Endothelial cell of umbilical vein (primary cell): ENCODE measurements around the gene LRRC27. TPM values are rescaled to one million over a fixed set of nuclear protein-coding genes. Genes with fewer than 3 reads are reported as not detected.
A peak's percentile ranks its signal among the peaks of the same experiment; 100 is the strongest.

ENCODE experiments used
- BruUV-seq: library from RNA; stranded (reverse); fragments of 400-500 nt; replicated peaks from 2 replicates; lab custom pipeline; 2021; lab: Mats Ljungman, UMichigan
- CTCF ChIA-PET: fragments of 300-600, 350-600 bp; sonication (Branson Sonifier 250); formaldehyde crosslinking; loops from one replicate; lab custom pipeline; 2021; ENCODE audit warnings: antibody characterized with exemption, inconsistent platforms; lab: Charles Lee
- POLR2A ChIA-PET: fragments of 300-600, 350-600 bp; sonication (Branson Sonifier 250); formaldehyde crosslinking; loops from one replicate; lab custom pipeline; 2021; ENCODE audit warnings: antibody characterized with exemption, inconsistent platforms; lab: Charles Lee
- DNase-seq: peaks from one replicate; pipeline ENCODE4 v3.0.0-alpha.2; 2011; ENCODE audit warnings: low read depth, low spot score
- FAIRE-seq: peaks from 2 replicates; lab custom pipeline; 2011; peaks lifted over from hg19 to GRCh38; lab: Jason Lieb, UNC
- H2AFZ ChIP-seq: 2 replicates; pipeline ENCODE4 v1.6.0; 2012; ENCODE audit warnings: low read depth, low read length, control low read depth, inconsistent platforms
- H3K27ac ChIP-seq: 2 replicates; pipeline ENCODE4 v1.5.1; 2011; ENCODE audit warnings: low read depth, mild to moderate bottlenecking, control low read depth, low read length, moderate library complexity; ENCODE audit not compliant: insufficient read depth
- H3K27me3 ChIP-seq, 2 experiments: 2 replicates each; pipeline versions ENCODE4 v1.6.0 to v1.6.1; 2011; ENCODE audit warnings: low read length in 2 of 2, mixed read lengths in 1 of 2; ENCODE audit not compliant: control insufficient read depth in 2 of 2, insufficient read depth in 2 of 2
- H3K36me3 ChIP-seq, 2 experiments: 2 replicates in 1 of 2; 3 replicates in 1 of 2; pipeline ENCODE4 v1.5.1; 2011; ENCODE audit warnings: low read length in 2 of 2, mild to moderate bottlenecking in 1 of 2, moderate library complexity in 1 of 2; ENCODE audit not compliant: control insufficient read depth in 2 of 2, insufficient read depth in 2 of 2; ENCODE audit errors: extremely low read depth in 1 of 2
- H3K4me1 ChIP-seq: 3 replicates; pipeline ENCODE4 v1.5.1; 2011; ENCODE audit warnings: mild to moderate bottlenecking, low read length; ENCODE audit not compliant: control insufficient read depth, insufficient read depth; ENCODE audit errors: extremely low read depth
- H3K4me2 ChIP-seq: 2 replicates; pipeline ENCODE4 v1.6.1; 2011; ENCODE audit warnings: low read length, control low read depth, mixed read lengths; ENCODE audit not compliant: insufficient read depth
- H3K4me3 ChIP-seq, 3 experiments: fragments of 200-600 bp in 1 of 3; sonication (generic), shearing (Covaris generic) in 1 of 3; replicated peaks in 1 of 3; 2 replicates each; pipeline ENCODE4 v1.5.1; 2011 to 2016; ENCODE audit warnings: control low read depth in 3 of 3, low read length in 3 of 3, mild to moderate bottlenecking in 2 of 3, inconsistent platforms in 1 of 3, low read depth in 1 of 3, moderate library complexity in 1 of 3; ENCODE audit not compliant: insufficient read depth in 1 of 3
- H3K79me2 ChIP-seq: 2 replicates; pipeline ENCODE4 v1.6.0; 2012; ENCODE audit warnings: low read length, inconsistent platforms; ENCODE audit not compliant: control insufficient read depth, insufficient read depth
- H3K9ac ChIP-seq: replicated peaks from 2 replicates; pipeline ENCODE3; 2011; ENCODE audit warnings: low read length, control low read depth; ENCODE audit not compliant: insufficient read depth; ENCODE audit errors: extremely low read depth
- H3K9me1 ChIP-seq: replicated peaks from 3 replicates; pipeline ENCODE4 v1.6.0; 2011; ENCODE audit warnings: mild to moderate bottlenecking, low read length; ENCODE audit not compliant: control insufficient read depth, insufficient read depth; ENCODE audit errors: extremely low read depth
- H3K9me3 ChIP-seq: replicated peaks from 2 replicates; pipeline ENCODE4 v1.5.1; 2012; ENCODE audit warnings: low read length, inconsistent platforms; ENCODE audit not compliant: control insufficient read depth, insufficient read depth
- H4K20me1 ChIP-seq: replicated peaks from 2 replicates; pipeline ENCODE3; 2011; ENCODE audit warnings: mild to moderate bottlenecking, low read length; ENCODE audit not compliant: control insufficient read depth, insufficient read depth; ENCODE audit errors: extremely low read depth
- CTCF ChIP-seq, 2 donors: IDR thresholded peaks; 1 replicate in 1 of 2; 2 replicates in 1 of 2; pipeline ENCODE4 v1.5.1; 2011; ENCODE audit warnings: low read length in 2 of 2, mild to moderate bottlenecking in 2 of 2, moderate library complexity in 2 of 2, control low read depth in 1 of 2, inconsistent platforms in 1 of 2, low read depth in 1 of 2; ENCODE audit not compliant: insufficient read depth in 1 of 2; ENCODE audit errors: extremely low read depth in 1 of 2
- EZH2 ChIP-seq: IDR thresholded peaks from 2 replicates; pipeline ENCODE4 v1.6.1; 2012; ENCODE audit warnings: borderline replicate concordance, low read depth, mild to moderate bottlenecking, moderate library complexity, low read length, inconsistent platforms; ENCODE audit not compliant: severe bottlenecking
- FOS ChIP-seq: IDR thresholded peaks from 2 replicates; pipeline ENCODE4 v1.6.1; 2011; ENCODE audit warnings: mild to moderate bottlenecking, low read length, moderate library complexity, borderline replicate concordance; ENCODE audit not compliant: insufficient read depth
- GATA2 ChIP-seq: IDR thresholded peaks from 2 replicates; pipeline ENCODE4 v1.7.0; 2011; ENCODE audit warnings: low read depth, mild to moderate bottlenecking, moderate library complexity, mixed read lengths, low read length; ENCODE audit not compliant: insufficient read length, insufficient read depth
- JUN ChIP-seq: IDR thresholded peaks from 2 replicates; pipeline ENCODE4 v1.6.1; 2011; ENCODE audit warnings: borderline replicate concordance, low read depth; ENCODE audit not compliant: insufficient read length, insufficient read depth
- MAX ChIP-seq: IDR thresholded peaks from 2 replicates; pipeline ENCODE4 v1.6.1; 2011; ENCODE audit not compliant: insufficient read depth, insufficient read length
- MYC ChIP-seq: IDR thresholded peaks from one replicate; pipeline ENCODE4 v1.6.1; 2011; ENCODE audit warnings: mild to moderate bottlenecking, low read depth, low read length
- POLR2A ChIP-seq: IDR thresholded peaks from 2 replicates; pipeline ENCODE4 v1.6.1; 2012; ENCODE audit warnings: low read depth, mild to moderate bottlenecking, control low read depth, low read length
- POLR2AphosphoS5 ChIP-seq: IDR thresholded peaks from 2 replicates; pipeline ENCODE4 v1.6.1; 2012; ENCODE audit warnings: low read depth, mild to moderate bottlenecking, control low read depth, low read length, moderate library complexity; ENCODE audit not compliant: insufficient read depth
- dilution Hi-C: fragments of 300-500 bp; cut with MboI; formaldehyde crosslinking; loops from one replicate; pipeline ENCODE4 v1.15.0; 2019; ENCODE audit warnings: low sequenced_read_pairs; ENCODE audit not compliant: extremely low pct_ligation_motif_present
- intact Hi-C: fragments of 100-400 bp; cut with micrococcal nuclease; formaldehyde crosslinking; loops from one replicate; pipeline ENCODE4 v1.10.0; 2022
- polyA plus RNA-seq, 4 experiments: library from polyadenylated mRNA; depleted of rRNA in 3 of 4; stranded (reverse) in 3 of 4; unstranded in 1 of 4; fragments of >200 nt; gene quantifications; 2 replicates each; pipeline versions ENCODE4 v1.2.1 to v1.2.3, GENCODE V29; 2011 to 2012; ENCODE audit warnings: missing spikeins in 1 of 4
- total RNA-seq: library from RNA; stranded (reverse); gene quantifications from 2 replicates; pipeline ENCODE4 v1.2.3, GENCODE V29; 2021

The LRRC27 gene
- total and polyA plus RNA-seq, 2 donors (not counting 3 experiments of a cell fraction or from before 2014, with no cell fraction given): 8.3 to 13.6 TPM

- no TSS peak for BruUV-seq
- H3K4me2 ChIP-seq: no peak overlapping the region
- POLR2A ChIA-PET: no interaction called here
- CTCF ChIA-PET: no interaction called here
- H3K9ac ChIP-seq: no peak overlapping the region
- H2AFZ ChIP-seq: no peak overlapping the region
- intact Hi-C loops (no loop called here), dilution Hi-C loops (no loop called here)
- no peaks in the 10 kb centered on the region for H3K36me3 ChIP-seq
- H3K27ac ChIP-seq: no peak overlapping the region
- DNase-seq: no peak
- H3K79me2 ChIP-seq: no peaks in the 10 kb centered on the region
- no peaks in the 10 kb centered on the region for H3K9me3 ChIP-seq
- no peaks in the 10 kb centered on the region for H3K27me3 ChIP-seq
- H3K4me1 ChIP-seq: no peaks in the 10 kb centered on the region
- H3K4me3 ChIP-seq: no peak overlapping the region
- no peaks in the 10 kb centered on the region for H3K9me1 ChIP-seq
- FAIRE-seq: no peak
- TF ChIP-seq CTCF (IDR thresholded peaks at IDR 0.05; ENCODE audit: extremely low read depth in 1 of 2, insufficient read depth in 1 of 2, low read depth in 1 of 2, low read length in 2 of 2) (peak; percentile 12 to 30), MAX (no peak)
- H4K20me1 ChIP-seq: no peaks in the 10 kb centered on the region
Measured at GRCh38 chr10:132371641-132372081, 39.7 kb downstream of the LRRC27 start.

- Histone ChIP-seq H4K20me1 (no peaks in the 10 kb centered on the region), H3K36me3 (no peaks in the 10 kb centered on the region), H3K79me2 (no peaks in the 10 kb centered on the region), H2AFZ (no peak overlapping the region), H3K27ac (no peak overlapping the region), H3K4me3 (no peak overlapping the region), H3K9me3 (no peaks in the 10 kb centered on the region), H3K27me3 (no peaks in the 10 kb centered on the region), H3K4me1 (no peaks in the 10 kb centered on the region), H3K9me1 (no peaks in the 10 kb centered on the region), H3K9ac (no peak overlapping the region), H3K4me2 (no peak overlapping the region)
- ChIA-PET CTCF (no interaction called here), POLR2A (no interaction called here)
- dilution Hi-C loops: no loop called here
- intact Hi-C loops: no loop called here
- no peak for FAIRE-seq
- no peak for DNase-seq
- TF ChIP-seq MAX: no peak
- no peak for TF ChIP-seq JUN
- no peak for TF ChIP-seq MYC
- TF ChIP-seq POLR2A: no peak
- no peak for TF ChIP-seq POLR2AphosphoS5
- TF ChIP-seq FOS: no peak
- no peak for TF ChIP-seq CTCF (IDR thresholded peaks at IDR 0.05; ENCODE audit: extremely low read depth in 1 of 2, insufficient read depth in 1 of 2, low read depth in 1 of 2, low read length in 2 of 2)
- no peak for TF ChIP-seq EZH2
- TF ChIP-seq GATA2: no peak
- BruUV-seq: no TSS peak
Measured at GRCh38 chr10:132372516-132373095, 40.6 kb downstream of the LRRC27 start.
